HK-2 (cell line): ENCODE results near the gene CCDC175.

ENCODE experiments used
- DNase-seq: peaks from one replicate; pipeline ENCODE4 v3.0.0-alpha.2; 2018; ENCODE audit not compliant: unreplicated experiment

CCDC175 gene

GRCh38 chr14:59482541-59483331 is 93.9 kb downstream of the CCDC175 start:
- DNase-seq = peak; percentile 66

GRCh38 chr14:59481871-59482540 is 94.6 kb downstream of the CCDC175 start:
- no peak for DNase-seq

- no peak for DNase-seq
These were observed 95.2 kb downstream of the CCDC175 start for GRCh38 chr14:59481407-59481806.

GRCh38 chr14:59480166-59480565 is 96.4 kb downstream of the CCDC175 start:
- DNase-seq = no peak

- no peak for DNase-seq
These were observed 98.1 kb downstream of the CCDC175 start for GRCh38 chr14:59478540-59478939.

- no peak for DNase-seq
These were observed 100.9 kb downstream of the CCDC175 start for GRCh38 chr14:59475709-59476108.

GRCh38 chr14:59474172-59474571 is 102.4 kb downstream of the CCDC175 start:
- no peak for DNase-seq

- DNase-seq = no peak
These were observed 111.1 kb downstream of the CCDC175 start, which contains the start of gene GPR135 for GRCh38 chr14:59465316-59466135. Gene GPR135, minus strand, starts transcription at chr14:59465380. Its CDS starts 154 bp downstream, at chr14:59465226.

GRCh38 chr14:59464486-59465315 is 111.9 kb downstream of the CCDC175 start:
- no peak for DNase-seq

- DNase-seq = no peak
These were observed 112.7 kb downstream of the CCDC175 start for GRCh38 chr14:59463787-59464485.

GRCh38 chr14:59461891-59462290 is 114.7 kb downstream of the CCDC175 start:
- no peak for DNase-seq

GRCh38 chr14:59460378-59460777 is 116.2 kb downstream of the CCDC175 start:
- no peak for DNase-seq

- no peak for DNase-seq
These were observed 118.1 kb downstream of the CCDC175 start for GRCh38 chr14:59458486-59458885.

GRCh38 chr14:59455411-59455810 is 121.2 kb downstream of the CCDC175 start:
- no peak for DNase-seq
